Endothelial cell of umbilical vein (primary cell): ENCODE results near the gene ITGB3. TPM values are rescaled to one million over a fixed set of nuclear protein-coding genes. Genes with fewer than 3 reads are reported as not detected.

Experiments
- BruUV-seq: library from RNA; stranded (reverse); fragments of 400-500 nt; replicated peaks from 2 replicates; lab custom pipeline; 2021; lab: Mats Ljungman, UMichigan
- CTCF ChIA-PET: fragments of 300-600, 350-600 bp; sonication (Branson Sonifier 250); formaldehyde crosslinking; loops from one replicate; lab custom pipeline; 2021; ENCODE audit warnings: antibody characterized with exemption, inconsistent platforms; lab: Charles Lee
- POLR2A ChIA-PET: fragments of 300-600, 350-600 bp; sonication (Branson Sonifier 250); formaldehyde crosslinking; loops from one replicate; lab custom pipeline; 2021; ENCODE audit warnings: antibody characterized with exemption, inconsistent platforms; lab: Charles Lee
- DNase-seq: peaks from one replicate; pipeline ENCODE4 v3.0.0-alpha.2; 2011; ENCODE audit warnings: low read depth, low spot score
- FAIRE-seq: peaks from 2 replicates; lab custom pipeline; 2011; peaks lifted over from hg19 to GRCh38; lab: Jason Lieb, UNC
- H2AFZ ChIP-seq: 2 replicates; pipeline ENCODE4 v1.6.0; 2012; ENCODE audit warnings: low read depth, low read length, control low read depth, inconsistent platforms
- H3K27ac ChIP-seq: 2 replicates; pipeline ENCODE4 v1.5.1; 2011; ENCODE audit warnings: low read depth, mild to moderate bottlenecking, control low read depth, low read length, moderate library complexity; ENCODE audit not compliant: insufficient read depth
- H3K27me3 ChIP-seq, 2 experiments: 2 replicates each; pipeline versions ENCODE4 v1.6.0 to v1.6.1; 2011; ENCODE audit warnings: low read length in 2 of 2, mixed read lengths in 1 of 2; ENCODE audit not compliant: control insufficient read depth in 2 of 2, insufficient read depth in 2 of 2
- H3K36me3 ChIP-seq, 2 experiments: 2 replicates in 1 of 2; 3 replicates in 1 of 2; pipeline ENCODE4 v1.5.1; 2011; ENCODE audit warnings: low read length in 2 of 2, mild to moderate bottlenecking in 1 of 2, moderate library complexity in 1 of 2; ENCODE audit not compliant: control insufficient read depth in 2 of 2, insufficient read depth in 2 of 2; ENCODE audit errors: extremely low read depth in 1 of 2
- H3K4me1 ChIP-seq: 3 replicates; pipeline ENCODE4 v1.5.1; 2011; ENCODE audit warnings: mild to moderate bottlenecking, low read length; ENCODE audit not compliant: control insufficient read depth, insufficient read depth; ENCODE audit errors: extremely low read depth
- H3K4me2 ChIP-seq: 2 replicates; pipeline ENCODE4 v1.6.1; 2011; ENCODE audit warnings: low read length, control low read depth, mixed read lengths; ENCODE audit not compliant: insufficient read depth
- H3K4me3 ChIP-seq, 3 experiments: fragments of 200-600 bp in 1 of 3; sonication (generic), shearing (Covaris generic) in 1 of 3; replicated peaks in 1 of 3; 2 replicates each; pipeline ENCODE4 v1.5.1; 2011 to 2016; ENCODE audit warnings: control low read depth in 3 of 3, low read length in 3 of 3, mild to moderate bottlenecking in 2 of 3, inconsistent platforms in 1 of 3, low read depth in 1 of 3, moderate library complexity in 1 of 3; ENCODE audit not compliant: insufficient read depth in 1 of 3
- H3K79me2 ChIP-seq: 2 replicates; pipeline ENCODE4 v1.6.0; 2012; ENCODE audit warnings: low read length, inconsistent platforms; ENCODE audit not compliant: control insufficient read depth, insufficient read depth
- H3K9ac ChIP-seq: replicated peaks from 2 replicates; pipeline ENCODE3; 2011; ENCODE audit warnings: low read length, control low read depth; ENCODE audit not compliant: insufficient read depth; ENCODE audit errors: extremely low read depth
- H3K9me1 ChIP-seq: replicated peaks from 3 replicates; pipeline ENCODE4 v1.6.0; 2011; ENCODE audit warnings: mild to moderate bottlenecking, low read length; ENCODE audit not compliant: control insufficient read depth, insufficient read depth; ENCODE audit errors: extremely low read depth
- H3K9me3 ChIP-seq: replicated peaks from 2 replicates; pipeline ENCODE4 v1.5.1; 2012; ENCODE audit warnings: low read length, inconsistent platforms; ENCODE audit not compliant: control insufficient read depth, insufficient read depth
- H4K20me1 ChIP-seq: replicated peaks from 2 replicates; pipeline ENCODE3; 2011; ENCODE audit warnings: mild to moderate bottlenecking, low read length; ENCODE audit not compliant: control insufficient read depth, insufficient read depth; ENCODE audit errors: extremely low read depth
- EZH2 ChIP-seq: IDR thresholded peaks from 2 replicates; pipeline ENCODE4 v1.6.1; 2012; ENCODE audit warnings: borderline replicate concordance, low read depth, mild to moderate bottlenecking, moderate library complexity, low read length, inconsistent platforms; ENCODE audit not compliant: severe bottlenecking
- FOS ChIP-seq: IDR thresholded peaks from 2 replicates; pipeline ENCODE4 v1.6.1; 2011; ENCODE audit warnings: mild to moderate bottlenecking, low read length, moderate library complexity, borderline replicate concordance; ENCODE audit not compliant: insufficient read depth
- GATA2 ChIP-seq: IDR thresholded peaks from 2 replicates; pipeline ENCODE4 v1.7.0; 2011; ENCODE audit warnings: low read depth, mild to moderate bottlenecking, moderate library complexity, mixed read lengths, low read length; ENCODE audit not compliant: insufficient read length, insufficient read depth
- JUN ChIP-seq: IDR thresholded peaks from 2 replicates; pipeline ENCODE4 v1.6.1; 2011; ENCODE audit warnings: borderline replicate concordance, low read depth; ENCODE audit not compliant: insufficient read length, insufficient read depth
- MAX ChIP-seq: IDR thresholded peaks from 2 replicates; pipeline ENCODE4 v1.6.1; 2011; ENCODE audit not compliant: insufficient read depth, insufficient read length
- MYC ChIP-seq: IDR thresholded peaks from one replicate; pipeline ENCODE4 v1.6.1; 2011; ENCODE audit warnings: mild to moderate bottlenecking, low read depth, low read length
- POLR2A ChIP-seq: IDR thresholded peaks from 2 replicates; pipeline ENCODE4 v1.6.1; 2012; ENCODE audit warnings: low read depth, mild to moderate bottlenecking, control low read depth, low read length
- POLR2AphosphoS5 ChIP-seq: IDR thresholded peaks from 2 replicates; pipeline ENCODE4 v1.6.1; 2012; ENCODE audit warnings: low read depth, mild to moderate bottlenecking, control low read depth, low read length, moderate library complexity; ENCODE audit not compliant: insufficient read depth
- dilution Hi-C: fragments of 300-500 bp; cut with MboI; formaldehyde crosslinking; loops from one replicate; pipeline ENCODE4 v1.15.0; 2019; ENCODE audit warnings: low sequenced_read_pairs; ENCODE audit not compliant: extremely low pct_ligation_motif_present
- intact Hi-C: fragments of 100-400 bp; cut with micrococcal nuclease; formaldehyde crosslinking; loops from one replicate; pipeline ENCODE4 v1.10.0; 2022
- polyA plus RNA-seq, 4 experiments: library from polyadenylated mRNA; depleted of rRNA in 3 of 4; stranded (reverse) in 3 of 4; unstranded in 1 of 4; fragments of >200 nt; gene quantifications; 2 replicates each; pipeline versions ENCODE4 v1.2.1 to v1.2.3, GENCODE V29; 2011 to 2012; ENCODE audit warnings: missing spikeins in 1 of 4
- total RNA-seq: library from RNA; stranded (reverse); gene quantifications from 2 replicates; pipeline ENCODE4 v1.2.3, GENCODE V29; 2021
- TF ChIP-seq, protein P1 (sequence below), 2 donors: IDR thresholded peaks; 1 replicate in 1 of 2; 2 replicates in 1 of 2; pipeline ENCODE4 v1.5.1; 2011; ENCODE audit warnings: low read length in 2 of 2, mild to moderate bottlenecking in 2 of 2, moderate library complexity in 2 of 2, control low read depth in 1 of 2, inconsistent platforms in 1 of 2, low read depth in 1 of 2; ENCODE audit not compliant: insufficient read depth in 1 of 2; ENCODE audit errors: extremely low read depth in 1 of 2

The ITGB3 gene
- total and polyA plus RNA-seq, 2 donors (not counting 3 experiments of a cell fraction or from before 2014, with no cell fraction given): 55.8 to 60.0 TPM

- no peaks in the 10 kb centered on the region for H4K20me1 ChIP-seq
- TF ChIP-seq EZH2 (no peak), POLR2A (no peak), JUN (no peak), FOS (no peak), GATA2 (no peak)
- H3K4me2 ChIP-seq: no peak overlapping the region
- H3K9ac ChIP-seq: no peak overlapping the region
- no peak overlapping the region for H2AFZ ChIP-seq
- H3K9me3 ChIP-seq: no peaks in the 10 kb centered on the region
- no peak for DNase-seq
- no peaks in the 10 kb centered on the region for H3K79me2 ChIP-seq
- dilution Hi-C loops: no loop called here
- FAIRE-seq: no peak
- no TSS peak for BruUV-seq
- no peak overlapping the region for H3K27ac ChIP-seq
- H3K4me3 ChIP-seq: no peak overlapping the region
- no peaks in the 10 kb centered on the region for H3K9me1 ChIP-seq
- no peaks in the 10 kb centered on the region for H3K27me3 ChIP-seq
- CTCF ChIA-PET: interaction anchor here (1.4 to 2.8 kb wide), 2 partner anchors 68 to 78 kb away, joined by 4 to 12 read pairs; no protein-coding TSS in a partner anchor
- H3K4me1 ChIP-seq: peaks cover 24% of the 10 kb centered on the region
- intact Hi-C loops: no loop called here
- no peaks in the 10 kb centered on the region for H3K36me3 ChIP-seq
- POLR2A ChIA-PET: no interaction called here
These were observed 15.8 kb upstream of the ITGB3 start for GRCh38 chr17:47237841-47238240.

GRCh38 chr17:47238321-47239010 is 15.2 kb upstream of the ITGB3 start:
- ChIA-PET POLR2A (no interaction called here), CTCF (interaction anchor here (3.5 kb wide), 1 partner anchor 77 kb away, joined by 53 read pairs; no protein-coding TSS in a partner anchor)
- Histone ChIP-seq H3K27me3 (no peaks in the 10 kb centered on the region), H3K79me2 (no peaks in the 10 kb centered on the region), H3K27ac (peak overlapping the region; percentile 100), H3K4me1 (peaks cover 24% of the 10 kb centered on the region), H3K4me2 (no peak overlapping the region), H4K20me1 (no peaks in the 10 kb centered on the region), H3K9me1 (no peaks in the 10 kb centered on the region), H3K36me3 (no peaks in the 10 kb centered on the region), H3K9ac (no peak overlapping the region), H3K4me3 (no peak overlapping the region), H3K9me3 (no peaks in the 10 kb centered on the region), H2AFZ (no peak overlapping the region)
- dilution Hi-C loops: no loop called here
- DNase-seq (no peak), FAIRE-seq (no peak)
- BruUV-seq: no TSS peak
- intact Hi-C loops: no loop called here
- TF ChIP-seq POLR2A (no peak), POLR2AphosphoS5 (no peak), MAX (no peak), FOS (no peak), JUN (no peak), EZH2 (no peak), MYC (no peak), GATA2 (no peak)
- TF ChIP-seq, protein P1, sequence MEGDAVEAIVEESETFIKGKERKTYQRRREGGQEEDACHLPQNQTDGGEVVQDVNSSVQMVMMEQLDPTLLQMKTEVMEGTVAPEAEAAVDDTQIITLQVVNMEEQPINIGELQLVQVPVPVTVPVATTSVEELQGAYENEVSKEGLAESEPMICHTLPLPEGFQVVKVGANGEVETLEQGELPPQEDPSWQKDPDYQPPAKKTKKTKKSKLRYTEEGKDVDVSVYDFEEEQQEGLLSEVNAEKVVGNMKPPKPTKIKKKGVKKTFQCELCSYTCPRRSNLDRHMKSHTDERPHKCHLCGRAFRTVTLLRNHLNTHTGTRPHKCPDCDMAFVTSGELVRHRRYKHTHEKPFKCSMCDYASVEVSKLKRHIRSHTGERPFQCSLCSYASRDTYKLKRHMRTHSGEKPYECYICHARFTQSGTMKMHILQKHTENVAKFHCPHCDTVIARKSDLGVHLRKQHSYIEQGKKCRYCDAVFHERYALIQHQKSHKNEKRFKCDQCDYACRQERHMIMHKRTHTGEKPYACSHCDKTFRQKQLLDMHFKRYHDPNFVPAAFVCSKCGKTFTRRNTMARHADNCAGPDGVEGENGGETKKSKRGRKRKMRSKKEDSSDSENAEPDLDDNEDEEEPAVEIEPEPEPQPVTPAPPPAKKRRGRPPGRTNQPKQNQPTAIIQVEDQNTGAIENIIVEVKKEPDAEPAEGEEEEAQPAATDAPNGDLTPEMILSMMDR (IDR thresholded peaks at IDR 0.05; ENCODE audit: extremely low read depth in 1 of 2, insufficient read depth in 1 of 2, low read depth in 1 of 2, low read length in 2 of 2): no peak
